SK-N-SH (cell line): ENCODE measurements around the gene EXTL2. TPM values are rescaled to one million over a fixed set of nuclear protein-coding genes. Genes with fewer than 3 reads are reported as not detected.

Experiments used
- CTCF ChIA-PET: fragments of 300-600, 350-600 bp; formaldehyde crosslinking; extraction: SDS; loops from one replicate; lab custom pipeline; 2021; lab: Yijun Ruan, JAX
- POLR2A ChIA-PET: fragments of 350-600 bp; sonication (Branson Sonifier 250); formaldehyde crosslinking; extraction: SDS; loops from one replicate; lab custom pipeline; 2020; ENCODE audit warnings: antibody characterized with exemption, inconsistent platforms; lab: Yijun Ruan, JAX
- DNase-seq: peaks from one replicate; pipeline ENCODE4 v3.0.0; 2012
- H2AFZ ChIP-seq: fragments of 200-600 bp; sonication (generic); 2 replicates; pipeline ENCODE4 v1.8.1; 2016; ENCODE audit warnings: antibody characterized with exemption, mild to moderate bottlenecking, low read depth
- H3F3A ChIP-seq: fragments of 200-600 bp; sonication (generic); replicated peaks from 2 replicates; pipeline ENCODE3; 2016; ENCODE audit warnings: antibody characterized with exemption, mild to moderate bottlenecking; ENCODE audit not compliant: insufficient read depth
- H3K27ac ChIP-seq, 2 experiments: fragments of 200-500 bp in 1 of 2; fragments of 200-600 bp in 1 of 2; sonication (Bioruptor generic) in 1 of 2; sonication (generic), shearing (Covaris generic) in 1 of 2; 2 replicates each; pipeline versions ENCODE4 v1.5.1 to v1.6.1; 2014 to 2016; ENCODE audit warnings: low read depth in 2 of 2, inconsistent platforms in 1 of 2, low read length in 1 of 2, mild to moderate bottlenecking in 1 of 2, mixed read lengths in 1 of 2
- H3K27me3 ChIP-seq: fragments of 200-600 bp; sonication (generic), shearing (Covaris generic); 2 replicates; pipeline ENCODE4 v1.6.1; 2016; ENCODE audit warnings: mixed run types; ENCODE audit not compliant: insufficient read depth
- H3K36me3 ChIP-seq, 2 experiments: fragments of 200-500 bp in 1 of 2; fragments of 200-600 bp in 1 of 2; sonication (Bioruptor generic) in 1 of 2; sonication (generic) in 1 of 2; replicated peaks in 1 of 2; 2 replicates each; pipeline versions ENCODE3 to v1.5.1; 2014 to 2016; ENCODE audit warnings: low read length in 1 of 2, mild to moderate bottlenecking in 1 of 2; ENCODE audit not compliant: insufficient read depth in 2 of 2, control insufficient read depth in 1 of 2
- H3K4me1 ChIP-seq, 2 experiments: fragments of 200-500 bp in 1 of 2; fragments of 200-600 bp in 1 of 2; sonication (Bioruptor generic) in 1 of 2; sonication (generic), shearing (Covaris generic) in 1 of 2; 2 replicates each; pipeline versions ENCODE4 v1.5.1 to v1.6.1; 2014 to 2016; ENCODE audit warnings: low read depth in 1 of 2, low read length in 1 of 2, mixed run types in 1 of 2; ENCODE audit not compliant: insufficient read depth in 2 of 2, control insufficient read depth in 1 of 2
- H3K4me2 ChIP-seq: fragments of 200-600 bp; sonication (generic), shearing (Covaris generic); 2 replicates; pipeline ENCODE4 v1.6.1; 2017; ENCODE audit warnings: mixed run types
- H3K4me3 ChIP-seq, 2 experiments: fragments of 200-500 bp in 1 of 2; fragments of 200-600 bp in 1 of 2; sonication (Bioruptor generic) in 1 of 2; sonication (generic), shearing (Covaris generic) in 1 of 2; 2 replicates each; pipeline versions ENCODE4 v1.5.1 to v1.8.1; 2014 to 2016; ENCODE audit warnings: low read depth in 2 of 2, inconsistent platforms in 1 of 2, low read length in 1 of 2, mild to moderate bottlenecking in 1 of 2, mixed read lengths in 1 of 2, moderate library complexity in 1 of 2
- H3K79me2 ChIP-seq: fragments of 200-600 bp; sonication (generic); 2 replicates; pipeline ENCODE4 v1.8.1; 2017; ENCODE audit warnings: mild to moderate bottlenecking; ENCODE audit not compliant: insufficient read depth
- H3K9ac ChIP-seq: fragments of 200-600 bp; sonication (generic); 2 replicates; pipeline ENCODE4 v1.6.1; 2017; ENCODE audit warnings: mixed run types
- H3K9me2 ChIP-seq: fragments of 200-600 bp; sonication (generic); 2 replicates; pipeline ENCODE4 v1.6.1; 2017; ENCODE audit warnings: mixed run types
- H3K9me3 ChIP-seq: fragments of 200-600 bp; sonication (generic); 2 replicates; pipeline ENCODE4 v1.6.1; 2017; ENCODE audit warnings: mixed run types, mild to moderate bottlenecking, moderate library complexity
- H4K20me1 ChIP-seq: fragments of 200-600 bp; sonication (generic); 2 replicates; pipeline ENCODE4 v1.6.1; 2017; ENCODE audit warnings: mild to moderate bottlenecking, mixed run types; ENCODE audit not compliant: insufficient read depth
- CHD2 ChIP-seq: fragments of 150-350 bp; IDR thresholded peaks from 2 replicates; pipeline ENCODE4 v1.6.1; 2018; ENCODE audit warnings: low read length; ENCODE audit not compliant: partially characterized antibody
- ELF1 ChIP-seq: IDR thresholded peaks from 2 replicates; pipeline ENCODE4 v1.4.0; 2012
- FOXJ3 ChIP-seq: sonication (generic); formaldehyde crosslinking; IDR thresholded peaks from 2 replicates; pipeline ENCODE4 v1.5.1; 2020; ENCODE audit warnings: mild to moderate bottlenecking, missing genetic modification reagents
- GABPA ChIP-seq: IDR thresholded peaks from 2 replicates; pipeline ENCODE4 v1.4.0; 2012; ENCODE audit warnings: low read depth, mild to moderate bottlenecking
- SMC3 ChIP-seq: IDR thresholded peaks from 2 replicates; pipeline ENCODE4 v1.6.1; 2012; ENCODE audit warnings: low read depth, low read length, improper control_type of control experiment
- TAF1 ChIP-seq: IDR thresholded peaks from 2 replicates; pipeline ENCODE4 v1.6.1; 2012; ENCODE audit warnings: low read depth, mild to moderate bottlenecking, low read length, moderate library complexity, borderline replicate concordance
- WGBS: methylation state at CpG from one replicate; pipeline ENCODE4 v1.1.6; 2017; ENCODE audit warnings: low lambda C conversion rate; 5-methylcytosine and 5-hydroxymethylcytosine counted together
- polyA plus RNA-seq, 3 experiments: library from polyadenylated mRNA; depleted of rRNA; stranded (reverse); fragments of >200 nt; gene quantifications; 2 replicates each; pipeline ENCODE4 v1.2.3, GENCODE V29; 2012
- TF ChIP-seq, protein P1 (sequence below): fragments of 200-600 bp; sonication (generic); IDR thresholded peaks from 2 replicates; pipeline ENCODE4 v1.6.1; 2017; ENCODE audit warnings: antibody characterized with exemption, mild to moderate bottlenecking, moderate library complexity
- TF ChIP-seq, protein P2 (sequence below): IDR thresholded peaks from 2 replicates; pipeline ENCODE4 v1.4.0; 2012; ENCODE audit warnings: low read depth, borderline replicate concordance
- TF ChIP-seq, protein P3 (sequence below): IDR thresholded peaks from 2 replicates; pipeline ENCODE4 v1.6.1; 2012; ENCODE audit warnings: mild to moderate bottlenecking, low read depth, low read length, moderate library complexity
- TF ChIP-seq, protein P4 (sequence below): IDR thresholded peaks from 2 replicates; pipeline ENCODE4 v1.4.0; 2012; ENCODE audit warnings: low read depth, borderline replicate concordance

EXTL2 gene
- polyA plus RNA-seq, 1 of the 3 experiments (the other 2 are of a cell fraction) = 20.3 TPM

DNA sequence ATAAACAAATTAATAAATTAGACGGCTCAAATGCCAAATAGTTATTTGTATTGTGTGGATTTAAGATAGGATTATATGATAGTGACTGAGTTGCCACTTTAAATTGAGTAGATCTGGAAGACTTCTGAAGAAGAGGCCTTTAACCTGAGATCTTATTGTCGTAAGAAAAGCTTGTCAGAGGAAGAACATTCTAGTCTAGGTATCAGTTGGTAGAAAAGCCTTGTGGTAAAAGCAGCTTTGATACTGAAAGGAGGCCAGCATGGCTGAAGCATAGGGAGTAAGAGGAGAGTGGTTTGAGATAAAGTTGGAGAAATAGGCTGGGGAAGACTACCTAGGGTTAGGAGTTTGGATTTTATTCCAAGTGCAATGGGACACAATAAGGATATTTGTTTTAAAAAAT lies 30.3 kb upstream of the EXTL2 start:
- POLR2A ChIA-PET = no interaction called here
- H3K9me3 ChIP-seq = no peaks in the 10 kb centered on the region
- no peaks in the 10 kb centered on the region for H3K27me3 ChIP-seq
- no peak overlapping the region for H3K27ac ChIP-seq
- TF ChIP-seq, protein P1, sequence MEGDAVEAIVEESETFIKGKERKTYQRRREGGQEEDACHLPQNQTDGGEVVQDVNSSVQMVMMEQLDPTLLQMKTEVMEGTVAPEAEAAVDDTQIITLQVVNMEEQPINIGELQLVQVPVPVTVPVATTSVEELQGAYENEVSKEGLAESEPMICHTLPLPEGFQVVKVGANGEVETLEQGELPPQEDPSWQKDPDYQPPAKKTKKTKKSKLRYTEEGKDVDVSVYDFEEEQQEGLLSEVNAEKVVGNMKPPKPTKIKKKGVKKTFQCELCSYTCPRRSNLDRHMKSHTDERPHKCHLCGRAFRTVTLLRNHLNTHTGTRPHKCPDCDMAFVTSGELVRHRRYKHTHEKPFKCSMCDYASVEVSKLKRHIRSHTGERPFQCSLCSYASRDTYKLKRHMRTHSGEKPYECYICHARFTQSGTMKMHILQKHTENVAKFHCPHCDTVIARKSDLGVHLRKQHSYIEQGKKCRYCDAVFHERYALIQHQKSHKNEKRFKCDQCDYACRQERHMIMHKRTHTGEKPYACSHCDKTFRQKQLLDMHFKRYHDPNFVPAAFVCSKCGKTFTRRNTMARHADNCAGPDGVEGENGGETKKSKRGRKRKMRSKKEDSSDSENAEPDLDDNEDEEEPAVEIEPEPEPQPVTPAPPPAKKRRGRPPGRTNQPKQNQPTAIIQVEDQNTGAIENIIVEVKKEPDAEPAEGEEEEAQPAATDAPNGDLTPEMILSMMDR = no peak
- TF ChIP-seq CHD2 (no peak), ELF1 (no peak), TAF1 (no peak), GABPA (no peak), FOXJ3 (CRISPR knock-in tag) (no peak), SMC3 (no peak)
- TF ChIP-seq, protein P2, sequence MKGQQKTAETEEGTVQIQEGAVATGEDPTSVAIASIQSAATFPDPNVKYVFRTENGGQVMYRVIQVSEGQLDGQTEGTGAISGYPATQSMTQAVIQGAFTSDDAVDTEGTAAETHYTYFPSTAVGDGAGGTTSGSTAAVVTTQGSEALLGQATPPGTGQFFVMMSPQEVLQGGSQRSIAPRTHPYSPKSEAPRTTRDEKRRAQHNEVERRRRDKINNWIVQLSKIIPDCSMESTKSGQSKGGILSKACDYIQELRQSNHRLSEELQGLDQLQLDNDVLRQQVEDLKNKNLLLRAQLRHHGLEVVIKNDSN = no peak
- TF ChIP-seq, protein P3, sequence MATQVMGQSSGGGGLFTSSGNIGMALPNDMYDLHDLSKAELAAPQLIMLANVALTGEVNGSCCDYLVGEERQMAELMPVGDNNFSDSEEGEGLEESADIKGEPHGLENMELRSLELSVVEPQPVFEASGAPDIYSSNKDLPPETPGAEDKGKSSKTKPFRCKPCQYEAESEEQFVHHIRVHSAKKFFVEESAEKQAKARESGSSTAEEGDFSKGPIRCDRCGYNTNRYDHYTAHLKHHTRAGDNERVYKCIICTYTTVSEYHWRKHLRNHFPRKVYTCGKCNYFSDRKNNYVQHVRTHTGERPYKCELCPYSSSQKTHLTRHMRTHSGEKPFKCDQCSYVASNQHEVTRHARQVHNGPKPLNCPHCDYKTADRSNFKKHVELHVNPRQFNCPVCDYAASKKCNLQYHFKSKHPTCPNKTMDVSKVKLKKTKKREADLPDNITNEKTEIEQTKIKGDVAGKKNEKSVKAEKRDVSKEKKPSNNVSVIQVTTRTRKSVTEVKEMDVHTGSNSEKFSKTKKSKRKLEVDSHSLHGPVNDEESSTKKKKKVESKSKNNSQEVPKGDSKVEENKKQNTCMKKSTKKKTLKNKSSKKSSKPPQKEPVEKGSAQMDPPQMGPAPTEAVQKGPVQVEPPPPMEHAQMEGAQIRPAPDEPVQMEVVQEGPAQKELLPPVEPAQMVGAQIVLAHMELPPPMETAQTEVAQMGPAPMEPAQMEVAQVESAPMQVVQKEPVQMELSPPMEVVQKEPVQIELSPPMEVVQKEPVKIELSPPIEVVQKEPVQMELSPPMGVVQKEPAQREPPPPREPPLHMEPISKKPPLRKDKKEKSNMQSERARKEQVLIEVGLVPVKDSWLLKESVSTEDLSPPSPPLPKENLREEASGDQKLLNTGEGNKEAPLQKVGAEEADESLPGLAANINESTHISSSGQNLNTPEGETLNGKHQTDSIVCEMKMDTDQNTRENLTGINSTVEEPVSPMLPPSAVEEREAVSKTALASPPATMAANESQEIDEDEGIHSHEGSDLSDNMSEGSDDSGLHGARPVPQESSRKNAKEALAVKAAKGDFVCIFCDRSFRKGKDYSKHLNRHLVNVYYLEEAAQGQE = no peak
- TF ChIP-seq, protein P4, sequence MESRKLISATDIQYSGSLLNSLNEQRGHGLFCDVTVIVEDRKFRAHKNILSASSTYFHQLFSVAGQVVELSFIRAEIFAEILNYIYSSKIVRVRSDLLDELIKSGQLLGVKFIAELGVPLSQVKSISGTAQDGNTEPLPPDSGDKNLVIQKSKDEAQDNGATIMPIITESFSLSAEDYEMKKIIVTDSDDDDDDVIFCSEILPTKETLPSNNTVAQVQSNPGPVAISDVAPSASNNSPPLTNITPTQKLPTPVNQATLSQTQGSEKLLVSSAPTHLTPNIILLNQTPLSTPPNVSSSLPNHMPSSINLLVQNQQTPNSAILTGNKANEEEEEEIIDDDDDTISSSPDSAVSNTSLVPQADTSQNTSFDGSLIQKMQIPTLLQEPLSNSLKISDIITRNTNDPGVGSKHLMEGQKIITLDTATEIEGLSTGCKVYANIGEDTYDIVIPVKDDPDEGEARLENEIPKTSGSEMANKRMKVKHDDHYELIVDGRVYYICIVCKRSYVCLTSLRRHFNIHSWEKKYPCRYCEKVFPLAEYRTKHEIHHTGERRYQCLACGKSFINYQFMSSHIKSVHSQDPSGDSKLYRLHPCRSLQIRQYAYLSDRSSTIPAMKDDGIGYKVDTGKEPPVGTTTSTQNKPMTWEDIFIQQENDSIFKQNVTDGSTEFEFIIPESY = no peak
- peaks cover 0 to 5% of the 10 kb centered on the region in 2 experiments; a peak in 1 of 4 replicates for H3K4me1 ChIP-seq
- no peak for DNase-seq
- H3K9me2 ChIP-seq = no peaks in the 10 kb centered on the region
- H2AFZ ChIP-seq = no peak overlapping the region
- H3K4me3 ChIP-seq = no peak overlapping the region
- peaks cover 11% of the 10 kb centered on the region for H3F3A ChIP-seq
- no peak overlapping the region for H3K4me2 ChIP-seq
- CTCF ChIA-PET = interaction anchor here (0.9 to 6.0 kb wide), 2 partner anchors 304 to 362 kb away, joined by 3 to 67 read pairs; no protein-coding TSS in a partner anchor
- WGBS = 94% methylated on average over 2 of the region's 2 CpGs
- H4K20me1 ChIP-seq = no peaks in the 10 kb centered on the region
- H3K36me3 ChIP-seq = peaks cover 54 to 68% of the 10 kb centered on the region in 2 experiments
- no peak overlapping the region for H3K9ac ChIP-seq
- H3K79me2 ChIP-seq = 0 out of 2 replicates have a peak, but pooled peaks cover 4% of the 10 kb centered on the region
